Body of pancreas (tissue), 4 donors: Measurements from ENCODE around the gene EVL.

Experiments
- CTCF ChIP-seq, 7 experiments: fragments of 450-650 bp in 4 of 7; fragments of 200-600 bp in 3 of 7; sonication (generic) in 3 of 7; IDR thresholded peaks; one replicate each; pipeline ENCODE4 v1.5.1; 2016 to 2019; ENCODE audit warnings: antibody characterized with exemption in 7 of 7
- POLR2A ChIP-seq, 3 donors: fragments of 450-650 bp; IDR thresholded peaks; one replicate each; pipeline ENCODE4 v1.6.1; 2016; ENCODE audit warnings: antibody characterized with exemption in 3 of 3, mild to moderate bottlenecking in 2 of 3

GRCh38 chr14:100092832-100093231 lies 27.6 kb downstream of the EVL start:
- TF ChIP-seq CTCF (IDR thresholded peaks at IDR 0.05) (no peak), POLR2A (IDR thresholded peaks at IDR 0.05) (no peak)
